SK-N-SH (cell line): ENCODE data around the gene CADM1.

Source experiments
- CTCF ChIP-seq: fragments of 200-600 bp; sonication (generic); IDR thresholded peaks from 2 replicates; pipeline ENCODE4 v1.6.1; 2017; ENCODE audit warnings: antibody characterized with exemption, mild to moderate bottlenecking, moderate library complexity
- REST ChIP-seq: IDR thresholded peaks from 2 replicates; pipeline ENCODE4 v1.6.1; 2012; ENCODE audit warnings: mild to moderate bottlenecking, low read depth, low read length, moderate library complexity
- TAF1 ChIP-seq: IDR thresholded peaks from 2 replicates; pipeline ENCODE4 v1.6.1; 2012; ENCODE audit warnings: low read depth, mild to moderate bottlenecking, low read length, moderate library complexity, borderline replicate concordance
- USF1 ChIP-seq: IDR thresholded peaks from 2 replicates; pipeline ENCODE4 v1.4.0; 2012; ENCODE audit warnings: low read depth, borderline replicate concordance
- USF2 ChIP-seq: fragments of 150-350 bp; IDR thresholded peaks from 2 replicates; pipeline ENCODE4 v1.6.1; 2017; ENCODE audit warnings: antibody characterized with exemption, low read length, low read depth, borderline replicate concordance

- TF ChIP-seq CTCF (no peak), REST (no peak), TAF1 (no peak), USF2 (no peak), USF1 (no peak)
These were observed 246.0 kb downstream of the CADM1 start for GRCh38 chr11:115258216-115258615.
